LoVo (cell line): ENCODE results near the gene PCDHA7.
"Not testable (repeated sequence)": the region's sequence is repeated elsewhere in the genome, so short reads cannot be mapped to it uniquely, and the experiment has no call there.

ENCODE experiments used
- DNase-seq: peaks from one replicate; pipeline ENCODE4 v3.0.0-alpha.2; 2016; ENCODE audit warnings: low spot score

Gene PCDHA7

DNA sequence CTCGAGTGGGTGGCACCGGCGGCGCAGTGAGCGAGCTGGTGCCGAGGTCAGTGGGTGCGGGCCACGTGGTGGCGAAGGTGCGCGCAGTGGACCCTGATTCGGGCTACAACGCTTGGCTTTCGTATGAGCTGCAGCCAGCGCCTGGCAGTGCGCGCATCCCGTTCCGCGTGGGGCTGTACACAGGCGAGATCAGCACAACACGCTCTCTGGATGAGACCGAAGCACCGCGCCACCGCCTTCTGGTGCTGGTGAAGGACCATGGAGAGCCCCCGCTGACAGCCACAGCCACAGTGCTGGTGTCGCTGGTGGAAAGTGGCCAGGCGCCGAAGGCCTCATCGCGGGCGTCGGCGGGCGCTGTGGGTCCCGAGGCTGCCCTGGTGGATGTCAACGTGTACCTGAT, 10.6 kb upstream of the PCDHA7 start:
- no peak for DNase-seq

DNA sequence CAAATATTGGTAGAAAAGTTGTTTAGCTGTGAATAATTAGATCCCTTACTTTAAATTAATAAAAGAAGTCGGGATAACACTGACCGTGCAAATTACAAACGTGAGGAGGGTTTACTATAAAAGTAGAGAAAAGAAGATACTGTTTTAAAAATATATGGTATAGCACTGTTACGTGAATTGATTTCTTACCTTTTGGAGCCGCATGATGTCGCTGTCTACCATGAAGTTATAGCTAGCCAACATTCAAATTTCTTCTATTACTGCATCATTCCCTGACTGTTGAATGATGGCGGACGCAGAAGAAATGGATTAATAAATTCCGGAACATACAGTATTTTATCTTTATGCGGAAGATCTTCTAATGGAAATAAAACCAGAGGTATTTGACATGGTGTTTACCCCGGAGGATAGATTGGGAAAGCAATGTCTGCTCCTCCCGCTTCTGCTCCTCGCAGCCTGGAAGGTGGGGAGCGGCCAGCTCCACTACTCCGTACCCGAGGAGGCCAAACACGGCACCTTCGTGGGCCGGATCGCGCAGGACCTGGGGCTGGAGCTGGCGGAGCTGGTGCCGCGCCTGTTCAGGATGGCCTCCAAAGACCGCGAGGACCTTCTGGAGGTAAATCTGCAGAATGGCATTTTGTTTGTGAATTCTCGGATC, 6.2 kb upstream of the PCDHA7 start, which contains the start of gene PCDHA6:
PCDHA6 (plus strand) TSS at position 257 of the 658 bp plus-strand sequence; CDS start at position 389, 132 bp downstream.
- DNase-seq, result no peak

DNA sequence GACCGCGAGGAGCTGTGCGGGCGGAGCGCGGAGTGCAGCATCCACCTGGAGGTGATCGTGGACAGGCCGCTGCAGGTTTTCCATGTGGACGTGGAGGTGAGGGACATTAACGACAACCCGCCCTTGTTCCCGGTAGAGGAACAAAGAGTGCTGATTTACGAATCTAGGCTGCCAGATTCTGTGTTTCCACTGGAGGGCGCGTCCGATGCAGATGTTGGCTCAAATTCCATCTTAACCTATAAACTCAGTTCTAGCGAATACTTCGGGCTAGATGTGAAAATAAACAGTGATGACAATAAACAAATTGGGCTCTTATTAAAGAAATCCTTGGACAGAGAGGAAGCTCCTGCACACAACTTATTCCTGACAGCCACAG, 5.7 kb upstream of the PCDHA7 start:
- no peak for DNase-seq

- DNase-seq, result not testable (repeated sequence)
These were observed 4.3 kb upstream of the PCDHA7 start for GRCh38 chr5:140829511-140830501.

GRCh38 chr5:140834439-140835008, 455 bp downstream of the PCDHA7 start:
- DNase-seq, result not testable (repeated sequence)

- no peak for DNase-seq
These were observed 1.8 kb downstream of the PCDHA7 start for GRCh38 chr5:140835622-140836510.

DNA sequence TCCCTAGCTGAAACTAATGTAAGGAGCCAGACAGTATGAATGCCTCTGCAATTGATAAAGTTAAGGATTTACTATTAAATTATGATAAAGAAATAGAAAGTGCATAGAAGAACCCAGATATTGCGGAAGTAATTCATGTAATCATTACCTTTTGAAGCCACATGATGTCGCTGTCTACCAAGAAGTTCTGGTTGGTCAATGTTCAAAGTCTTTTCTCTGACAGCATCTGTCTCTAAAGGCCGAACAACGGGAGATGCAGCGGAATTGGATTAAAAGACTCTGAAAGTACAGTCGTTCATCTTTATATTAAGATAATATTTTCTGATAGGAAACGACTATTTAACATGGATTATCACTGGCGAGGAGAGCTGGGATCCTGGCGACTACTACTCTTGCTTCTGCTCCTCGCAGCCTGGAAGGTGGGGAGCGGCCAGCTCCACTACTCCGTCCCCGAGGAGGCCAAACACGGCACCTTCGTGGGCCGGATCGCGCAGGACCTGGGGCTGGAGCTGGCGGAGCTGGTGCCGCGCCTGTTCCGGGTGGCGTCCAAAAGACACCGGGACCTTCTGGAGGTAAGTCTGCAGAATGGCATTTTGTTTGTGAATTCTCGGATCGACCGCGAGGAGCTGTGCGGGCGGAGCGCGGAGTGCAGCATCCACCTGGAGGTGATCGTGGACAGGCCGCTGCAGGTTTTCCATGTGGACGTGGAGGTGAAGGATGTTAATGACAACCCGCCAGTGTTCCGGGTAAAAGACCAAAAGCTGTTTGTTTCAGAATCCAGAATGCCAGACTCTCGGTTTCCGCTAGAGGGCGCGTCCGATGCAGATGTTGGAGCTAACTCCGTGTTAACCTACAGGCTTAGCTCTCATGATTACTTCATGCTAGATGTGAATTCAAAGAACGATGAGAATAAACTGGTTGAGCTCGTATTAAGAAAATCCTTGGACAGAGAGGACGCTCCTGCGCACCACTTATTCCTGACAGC, 7.2 kb downstream of the PCDHA7 start, which contains the start of gene PCDHA8:
PCDHA8 (plus strand) TSS at position 210 of the 985 bp plus-strand sequence; CDS start at position 345, 135 bp downstream.
- peak; percentile 60 for DNase-seq

DNA sequence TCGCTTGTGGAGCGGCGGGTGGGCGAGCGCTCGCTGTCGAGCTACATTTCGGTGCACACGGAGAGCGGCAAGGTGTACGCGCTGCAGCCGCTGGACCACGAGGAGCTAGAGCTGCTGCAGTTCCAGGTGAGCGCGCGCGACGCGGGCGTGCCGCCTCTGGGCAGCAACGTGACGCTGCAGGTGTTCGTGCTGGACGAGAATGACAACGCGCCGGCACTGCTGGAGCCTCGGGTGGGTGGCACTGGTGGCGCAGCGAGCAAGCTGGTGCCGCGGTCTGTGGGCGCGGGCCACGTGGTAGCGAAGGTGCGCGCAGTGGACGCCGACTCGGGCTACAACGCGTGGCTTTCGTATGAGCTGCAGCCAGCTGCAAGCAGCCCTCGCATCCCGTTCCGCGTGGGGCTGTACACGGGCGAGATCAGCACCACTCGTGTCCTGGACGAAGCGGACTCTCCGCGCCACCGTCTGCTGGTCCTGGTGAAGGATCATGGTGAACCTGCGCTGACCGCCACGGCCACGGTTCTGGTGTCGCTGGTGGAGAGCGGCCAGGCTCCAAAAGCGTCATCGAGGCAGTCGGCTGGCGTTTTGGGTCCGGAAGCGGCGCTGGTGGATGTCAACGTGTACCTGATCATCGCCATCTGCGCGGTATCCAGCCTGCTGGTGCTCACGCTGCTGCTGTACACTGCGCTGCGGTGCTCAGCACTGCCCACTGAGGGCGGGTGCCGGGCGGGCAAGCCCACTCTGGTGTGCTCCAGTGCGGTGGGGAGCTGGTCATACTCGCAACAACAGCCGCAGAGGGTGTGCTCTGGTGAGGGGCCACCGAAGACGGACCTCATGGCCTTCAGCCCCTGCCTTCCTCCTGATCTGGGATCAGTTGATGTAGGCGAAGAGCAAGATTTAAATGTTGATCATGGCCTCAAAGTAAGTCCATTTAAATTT, 9.0 kb downstream of the PCDHA7 start:
- DNase-seq, result no peak

DNA sequence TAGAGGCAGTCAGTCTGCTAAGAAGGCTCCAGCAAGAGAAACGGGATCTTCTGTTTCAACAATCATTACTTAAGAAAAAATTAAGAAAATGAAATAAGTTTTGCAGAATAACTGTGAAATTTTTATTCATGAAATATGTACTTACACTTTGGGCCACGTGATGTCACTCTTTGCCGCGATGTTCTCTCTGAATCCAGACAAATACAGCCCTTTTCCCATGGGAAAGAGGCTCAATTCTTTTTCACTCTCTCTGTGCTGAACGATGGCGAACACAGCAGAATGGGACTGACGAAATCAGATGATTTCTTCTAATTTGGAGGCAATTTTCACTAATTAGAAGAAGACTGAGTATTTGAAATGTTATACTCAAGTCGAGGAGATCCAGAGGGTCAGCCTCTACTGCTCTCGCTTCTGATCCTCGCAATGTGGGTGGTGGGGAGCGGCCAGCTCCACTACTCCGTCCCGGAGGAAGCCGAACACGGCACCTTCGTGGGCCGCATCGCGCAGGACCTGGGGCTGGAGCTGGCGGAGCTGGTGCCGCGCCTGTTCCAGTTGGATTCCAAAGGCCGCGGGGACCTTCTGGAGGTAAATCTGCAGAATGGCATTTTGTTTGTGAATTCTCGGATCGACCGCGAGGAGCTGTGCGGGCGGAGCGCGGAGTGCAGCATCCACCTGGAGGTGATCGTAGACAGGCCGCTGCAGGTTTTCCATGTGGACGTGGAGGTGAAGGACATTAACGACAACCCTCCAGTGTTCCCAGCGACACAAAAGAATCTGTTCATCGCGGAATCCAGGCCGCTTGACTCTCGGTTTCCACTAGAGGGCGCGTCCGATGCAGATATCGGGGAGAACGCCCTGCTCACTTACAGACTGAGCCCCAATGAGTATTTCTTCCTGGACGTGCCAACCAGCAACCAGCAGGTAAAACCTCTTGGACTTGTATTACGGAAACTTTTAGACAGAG, 14.4 kb downstream of the PCDHA7 start, which contains the start of gene PCDHA9:
PCDHA9 (plus strand) TSS at position 244 of the 964 bp plus-strand sequence; CDS start at position 358, 114 bp downstream.
- not testable (repeated sequence) for DNase-seq

- not testable (repeated sequence) for DNase-seq
These were observed 16.0 kb downstream of the PCDHA7 start for GRCh38 chr5:140849831-140850634.

- no peak for DNase-seq
These were observed 22.0 kb downstream of the PCDHA7 start, which contains the start of gene PCDHA10 for GRCh38 chr5:140855772-140856674. TSS of gene PCDHA10 (plus strand) at chr5:140855897. CDS start at chr5:140856049, 152 bp downstream.

GRCh38 chr5:140857177-140857986, 23.3 kb downstream of the PCDHA7 start:
- DNase-seq, result no peak

DNA sequence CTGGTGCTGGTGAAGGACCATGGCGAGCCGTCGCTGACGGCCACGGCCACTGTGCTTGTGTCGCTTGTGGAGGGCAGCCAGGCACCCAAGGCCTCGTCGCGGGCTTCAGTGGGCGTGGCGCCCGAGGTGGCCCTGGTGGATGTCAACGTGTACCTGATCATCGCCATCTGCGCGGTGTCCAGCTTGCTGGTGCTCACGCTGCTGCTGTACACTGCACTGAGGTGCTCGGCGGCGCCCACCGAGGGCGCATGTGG, 23.8 kb downstream of the PCDHA7 start:
- DNase-seq, result no peak

DNA sequence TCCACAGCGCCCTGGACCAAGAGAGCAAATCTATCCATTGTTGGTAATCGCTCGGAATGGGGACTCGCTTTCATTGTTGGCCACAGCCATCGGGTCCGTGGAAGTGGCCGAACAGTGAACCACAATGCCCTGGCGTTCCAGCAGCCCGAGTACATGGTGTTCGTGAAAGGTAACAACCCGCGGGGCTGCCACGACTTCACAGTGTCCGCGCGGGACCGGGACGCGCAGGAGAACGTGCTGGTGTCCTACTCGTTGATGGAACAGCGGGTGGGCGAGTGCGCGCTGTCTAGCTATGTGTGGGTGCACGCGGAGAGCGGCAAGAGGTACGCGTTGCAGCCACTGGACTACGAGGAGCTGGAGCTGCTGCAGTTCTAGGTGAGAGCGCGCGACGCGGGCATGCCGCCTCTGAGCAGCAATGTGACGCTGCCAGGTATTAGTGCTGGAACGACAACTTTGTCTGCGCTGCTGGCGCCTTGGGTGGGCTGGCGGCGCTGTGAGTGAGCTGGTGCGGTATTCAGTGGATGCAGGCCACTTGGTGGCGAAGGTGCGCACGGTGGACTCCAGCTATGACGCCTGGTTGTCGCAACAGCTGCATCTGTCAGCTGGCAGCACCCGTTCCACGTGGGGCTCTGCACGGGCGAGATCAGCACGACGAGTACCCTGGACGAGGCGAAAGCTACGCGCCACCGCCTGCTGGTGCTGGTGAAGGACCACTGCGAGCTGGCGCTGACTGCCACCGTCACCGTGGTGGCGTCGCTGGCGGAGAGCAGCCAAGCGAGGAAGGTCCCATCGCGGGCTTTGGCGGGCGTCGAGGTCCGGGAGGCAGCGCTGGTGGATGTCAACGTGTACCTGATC, 28.6 kb downstream of the PCDHA7 start:
- no peak for DNase-seq
